NCI-H1092 (cell line): ENCODE measurements around the gene APBA2.
"Not testable (repeated sequence)": the region's sequence is repeated elsewhere in the genome, so short reads cannot be mapped to it uniquely, and the experiment has no call there.

ENCODE experiments used
- DNase-seq: peaks from one replicate; lab custom pipeline; 2025; lab: John Stamatoyannopoulos, UW

The APBA2 gene

DNA sequence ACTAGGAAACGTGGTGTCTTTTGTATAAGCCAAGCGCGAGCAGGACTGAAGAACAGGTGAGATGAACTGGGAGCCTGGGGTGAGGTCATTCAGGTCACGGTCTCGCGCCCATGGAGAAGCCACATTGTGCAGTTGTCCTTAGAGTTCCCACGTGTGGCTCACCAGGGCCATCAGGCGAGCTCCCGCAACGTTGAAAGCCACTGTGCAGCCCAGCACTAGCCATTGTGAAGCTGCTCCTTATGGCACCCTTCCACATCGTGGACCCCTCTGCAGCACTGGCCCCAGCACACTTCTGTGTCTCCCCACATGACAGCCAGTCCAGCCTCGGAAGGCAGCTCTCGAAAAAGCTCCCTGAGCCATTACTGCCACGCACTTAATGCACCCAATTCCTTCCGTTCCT, 7.6 kb upstream of the APBA2 start:
- DNase-seq = no peak

DNA sequence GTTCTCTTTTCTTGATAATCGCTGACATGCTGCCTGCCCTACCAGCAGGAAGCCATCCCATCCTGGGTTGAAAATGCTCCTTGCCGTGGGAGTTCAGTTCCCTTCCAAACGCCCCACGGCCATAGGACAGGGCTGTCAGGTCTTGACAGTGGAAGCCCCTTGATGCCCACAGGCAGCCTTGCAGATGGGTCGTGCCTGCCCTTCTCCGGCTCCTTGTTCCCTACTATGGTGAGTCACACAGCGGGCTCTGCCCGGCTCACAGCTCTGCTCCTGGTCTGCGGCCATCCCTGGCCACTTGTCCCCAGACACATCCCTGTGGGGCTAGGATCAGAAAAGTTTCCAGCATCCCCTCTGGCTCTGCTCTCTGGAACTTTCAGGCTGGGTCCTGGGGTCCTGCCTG, 6.2 kb upstream of the APBA2 start:
- DNase-seq = no peak

DNA sequence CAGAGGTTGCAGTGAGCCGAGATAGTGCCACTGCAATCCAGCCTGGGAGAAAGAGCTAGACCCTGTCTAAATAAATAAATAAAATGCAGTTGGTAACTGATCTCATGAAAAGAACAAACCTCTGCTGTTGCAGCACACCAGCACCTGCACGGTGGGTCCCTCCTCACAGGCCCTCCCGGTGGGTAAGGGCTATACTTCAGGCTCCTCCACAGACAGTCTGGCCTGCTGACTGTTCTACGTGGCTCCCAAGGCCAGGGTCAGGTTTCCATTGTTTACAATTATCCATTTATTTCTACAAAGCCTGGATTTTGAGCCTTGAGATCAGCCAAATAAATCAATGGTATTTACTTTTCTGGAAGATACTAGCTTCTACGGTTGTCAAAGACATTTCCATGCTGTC, 5.1 kb upstream of the APBA2 start:
- no peak for DNase-seq

DNA sequence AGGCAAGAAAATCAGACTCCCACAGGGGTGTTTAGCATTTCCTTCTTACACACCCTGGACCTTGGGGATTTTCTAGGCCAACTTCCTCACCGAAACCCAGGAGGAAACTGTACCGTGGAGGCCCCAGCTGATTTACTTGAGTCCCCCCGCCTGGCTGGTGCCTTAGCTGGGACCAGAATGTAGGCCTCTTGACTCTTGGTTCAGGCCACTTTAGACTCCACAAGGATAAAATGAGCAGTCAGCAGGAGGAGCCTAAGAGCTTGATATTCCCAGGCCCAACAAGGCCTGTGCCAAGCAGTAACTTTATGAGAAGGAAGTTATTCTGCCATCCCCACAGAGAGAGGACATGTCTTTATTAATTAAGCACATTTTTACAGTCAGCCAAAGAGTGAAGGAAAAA, 4.6 kb upstream of the APBA2 start:
- no peak for DNase-seq

DNA sequence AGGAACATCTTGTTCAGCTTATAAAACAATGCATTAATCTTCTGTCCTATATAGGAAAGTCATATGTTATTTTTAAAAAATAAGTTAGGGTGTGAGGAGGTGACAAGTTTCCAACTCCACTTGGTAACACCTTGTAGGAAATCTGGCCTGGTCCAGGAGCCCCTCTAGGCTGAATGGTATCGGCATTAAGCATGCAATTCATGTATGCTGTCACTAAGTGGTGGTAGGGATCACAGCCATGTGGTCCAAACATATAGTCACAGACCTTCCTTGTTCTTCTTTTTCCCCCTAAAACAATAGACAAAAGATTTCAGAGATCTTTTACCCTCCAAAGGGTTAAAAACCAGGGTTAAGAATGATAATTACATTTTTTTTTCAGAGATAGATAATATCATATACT, 4.2 kb upstream of the APBA2 start:
- DNase-seq = no peak

DNA sequence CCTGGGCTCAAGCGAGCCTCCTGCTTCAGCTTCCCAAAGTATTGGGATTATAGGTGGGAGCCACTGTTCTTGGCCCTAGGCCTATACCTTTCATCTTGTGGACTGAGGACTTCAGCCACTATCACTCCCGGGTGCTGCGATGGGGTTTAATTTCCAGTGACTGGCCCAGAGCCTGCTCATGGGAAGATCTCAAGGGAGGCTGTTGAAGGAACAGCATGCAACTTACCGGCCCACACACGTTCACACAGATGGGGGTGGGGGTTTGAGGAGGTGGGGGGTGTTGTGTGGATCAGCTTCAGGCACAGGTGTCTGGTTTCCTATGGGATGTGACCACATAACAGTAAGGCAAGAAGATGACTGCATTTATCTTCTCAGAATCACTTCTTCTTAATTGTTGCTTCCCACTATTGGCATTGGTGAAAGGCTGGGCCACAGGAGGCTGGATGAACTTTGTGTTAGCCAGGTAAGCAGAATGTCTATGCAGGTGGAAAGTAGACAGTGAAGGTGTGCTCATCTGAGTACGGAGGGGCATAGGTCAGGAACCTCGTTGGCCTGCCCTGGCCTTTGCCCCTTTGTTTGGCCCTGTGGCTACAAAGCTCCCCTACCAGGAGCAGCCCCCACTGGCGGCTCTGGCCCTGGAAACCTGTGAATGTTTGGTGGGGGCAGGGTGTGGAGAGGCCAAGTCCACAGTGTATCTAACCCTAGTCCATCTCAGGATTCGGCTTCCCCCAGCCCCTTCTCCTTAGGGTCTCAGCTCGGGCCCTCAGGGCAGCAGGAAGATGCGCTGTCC, 1.4 kb upstream of the APBA2 start:
- no peak for DNase-seq

DNA sequence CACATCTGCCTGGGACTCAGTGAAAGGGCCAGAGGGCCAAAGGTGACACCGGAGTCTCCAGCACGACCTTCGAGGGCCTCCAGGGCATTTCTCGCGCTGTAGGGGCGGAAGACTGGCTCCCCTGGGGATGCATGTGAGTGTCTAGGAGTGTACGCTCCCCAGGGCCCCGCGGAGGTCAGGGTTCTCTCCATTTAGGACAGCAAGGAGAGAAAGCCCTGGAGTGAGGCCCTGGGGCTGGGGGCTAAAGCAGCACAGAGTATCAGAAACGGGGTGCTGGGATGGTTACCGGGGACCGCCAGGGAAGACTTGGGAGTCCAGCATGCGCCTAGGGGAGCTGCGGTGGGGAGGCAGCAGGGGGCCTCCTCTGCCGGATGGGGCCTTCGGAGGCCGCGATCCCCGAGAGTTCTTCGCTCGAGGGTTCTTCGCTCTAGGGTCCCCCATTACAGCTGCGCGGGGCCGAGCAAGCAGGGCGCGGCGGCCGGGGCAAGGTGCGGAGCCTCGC, 595 bp upstream of the APBA2 start:
- DNase-seq = no peak

DNA sequence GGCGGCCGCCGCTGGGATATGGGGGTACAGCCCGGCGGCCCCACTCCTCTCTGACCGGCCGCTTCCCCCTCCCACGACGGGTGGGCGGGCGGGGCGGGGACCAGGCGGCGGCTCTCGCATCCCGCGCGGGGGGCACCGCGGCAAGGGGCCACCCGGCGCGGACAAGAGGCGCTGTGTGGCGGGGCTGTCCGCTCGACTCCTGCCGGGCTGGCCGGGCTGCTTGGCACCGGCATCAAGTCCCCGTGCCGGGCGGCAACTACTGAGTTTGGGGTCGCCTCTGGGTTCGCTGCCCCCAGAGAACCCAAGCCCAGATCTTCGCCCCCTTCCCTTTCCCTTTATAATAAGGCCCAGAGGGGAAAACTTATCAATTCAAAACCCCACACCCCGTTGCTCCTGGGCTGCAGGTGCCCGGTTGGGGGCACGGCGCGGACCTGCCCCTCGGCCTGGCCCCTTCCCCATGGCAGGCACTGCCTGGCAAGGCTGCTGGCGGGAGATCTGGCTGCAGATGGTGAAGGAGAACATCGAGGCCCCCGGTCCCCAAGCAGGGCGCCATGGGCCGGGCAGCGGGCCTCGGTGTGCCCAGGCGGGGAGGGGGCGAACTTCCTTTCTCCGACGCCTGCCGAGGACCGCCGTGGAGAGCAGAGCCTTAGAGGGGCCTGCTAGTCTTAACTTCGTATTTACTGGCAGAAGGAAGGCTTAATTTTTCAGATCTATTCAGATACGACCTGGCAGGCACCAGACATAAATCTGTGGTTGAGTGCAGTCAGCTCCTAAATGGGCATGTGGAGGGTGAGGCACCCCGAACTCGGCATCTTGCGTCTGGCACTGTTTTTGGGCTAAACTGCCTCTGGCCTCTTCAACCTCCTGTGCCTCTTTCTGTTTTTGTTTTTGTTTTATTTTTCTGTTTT, 911 bp downstream of the APBA2 start:
- no peak for DNase-seq

DNA sequence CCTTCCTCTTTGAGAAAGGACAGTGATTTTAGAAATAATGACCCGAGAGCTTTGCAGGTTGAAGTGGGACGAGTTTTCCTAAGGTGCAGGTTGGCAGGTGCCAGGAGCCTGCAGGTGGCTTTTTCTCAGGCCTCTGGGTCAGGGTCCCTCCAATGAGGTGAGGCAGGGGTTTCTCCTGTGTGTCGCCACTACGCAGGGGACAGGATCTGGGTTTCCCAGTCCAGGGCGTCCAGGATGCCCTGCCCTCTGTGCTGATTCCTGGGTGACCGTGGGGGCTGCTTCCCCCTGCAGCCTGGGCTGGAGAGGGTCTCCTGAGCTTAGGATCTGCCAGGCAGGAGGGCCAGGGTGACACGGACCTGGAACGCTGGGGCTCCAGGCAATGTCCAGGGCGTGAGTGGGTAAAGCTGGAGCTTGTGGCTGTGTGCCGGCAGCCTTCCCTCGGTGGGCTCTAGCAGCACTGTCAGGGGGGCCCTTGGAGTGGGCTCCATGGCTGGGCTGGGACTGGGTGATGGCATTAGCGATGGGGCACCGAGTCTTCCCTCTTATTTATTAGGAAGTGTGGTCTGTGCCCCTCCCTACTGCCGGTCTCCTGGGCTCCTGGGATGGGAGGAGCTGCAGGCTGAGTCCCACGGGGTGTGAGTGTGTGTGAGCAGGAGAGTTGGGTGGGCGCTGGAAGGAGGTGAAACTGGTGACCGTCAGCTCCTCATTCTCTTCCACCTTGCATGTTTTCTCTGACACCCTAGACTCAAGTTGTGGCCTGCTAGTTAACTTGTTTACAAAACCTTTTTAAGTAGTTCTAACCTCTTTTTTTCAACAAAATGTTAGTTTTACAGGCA, 1.8 kb downstream of the APBA2 start:
- no peak for DNase-seq

DNA sequence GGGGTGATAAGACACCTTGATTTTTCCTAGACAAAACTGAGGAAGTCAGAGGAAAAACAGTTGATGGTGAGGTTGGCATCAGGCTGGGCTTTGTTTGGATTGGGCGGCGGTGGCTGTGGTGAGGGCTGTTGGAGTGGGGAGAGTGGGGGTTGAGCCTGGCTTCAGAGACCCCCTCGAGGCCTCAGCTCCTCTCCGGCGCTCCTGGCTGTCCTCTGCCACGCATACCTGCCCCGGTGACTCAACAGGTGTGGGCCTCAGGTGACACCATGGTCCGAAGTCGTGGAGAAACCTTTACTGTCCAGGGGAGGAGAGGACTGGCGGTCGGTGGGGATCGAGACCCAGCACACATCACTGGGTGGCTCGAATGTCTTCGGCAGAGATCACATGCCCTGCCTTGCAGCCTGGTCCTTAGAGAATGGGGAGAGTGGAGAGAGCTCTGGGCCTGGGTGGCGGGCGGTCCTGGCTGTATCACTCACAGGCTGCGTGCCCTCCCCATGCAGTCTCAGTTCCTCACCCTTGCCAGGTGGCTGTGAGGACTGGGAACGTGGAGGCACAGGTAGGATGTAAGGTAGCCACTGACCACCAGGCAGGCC, 2.6 kb downstream of the APBA2 start:
- DNase-seq = no peak

DNA sequence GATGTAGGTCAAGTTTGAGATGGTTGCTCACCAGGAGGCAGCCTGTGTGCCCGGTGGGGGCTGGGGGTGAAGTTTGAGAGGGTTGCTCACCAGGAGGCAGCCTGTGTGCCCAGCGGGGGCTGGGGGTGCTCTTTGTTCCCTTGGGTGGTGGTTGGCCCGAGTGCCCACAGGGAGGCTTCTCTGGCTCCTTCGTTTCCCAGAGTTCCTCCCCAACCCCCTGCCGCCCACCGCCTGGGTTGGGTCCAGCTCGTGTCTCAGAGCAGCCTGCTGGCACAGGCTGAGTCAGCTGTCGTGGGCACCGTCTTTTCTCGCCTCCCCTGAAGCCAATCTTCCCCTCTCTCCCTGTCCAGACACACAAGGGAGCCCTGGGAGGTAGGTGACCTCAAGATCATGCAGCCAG, 3.1 kb downstream of the APBA2 start:
- DNase-seq = no peak

DNA sequence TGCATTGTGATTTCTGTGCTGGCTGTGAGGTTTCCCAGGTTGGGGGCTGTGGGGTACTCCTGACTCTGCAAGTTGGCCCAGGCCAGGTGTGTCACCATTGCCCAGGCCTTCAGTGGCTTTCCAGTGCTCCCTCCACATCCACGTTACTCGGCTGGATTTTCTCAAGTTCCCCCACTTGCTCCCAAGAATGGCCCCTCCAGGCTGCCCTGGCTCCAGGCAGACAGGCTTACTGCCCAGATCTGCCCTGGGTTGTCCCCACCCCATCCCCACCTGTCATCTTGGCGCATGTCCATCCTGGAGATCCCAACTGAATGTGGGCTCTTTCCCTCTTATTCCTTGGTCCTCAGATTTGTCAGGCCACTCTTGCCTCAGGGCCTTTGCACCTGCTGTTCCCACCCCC, 3.6 kb downstream of the APBA2 start:
- no peak for DNase-seq

DNA sequence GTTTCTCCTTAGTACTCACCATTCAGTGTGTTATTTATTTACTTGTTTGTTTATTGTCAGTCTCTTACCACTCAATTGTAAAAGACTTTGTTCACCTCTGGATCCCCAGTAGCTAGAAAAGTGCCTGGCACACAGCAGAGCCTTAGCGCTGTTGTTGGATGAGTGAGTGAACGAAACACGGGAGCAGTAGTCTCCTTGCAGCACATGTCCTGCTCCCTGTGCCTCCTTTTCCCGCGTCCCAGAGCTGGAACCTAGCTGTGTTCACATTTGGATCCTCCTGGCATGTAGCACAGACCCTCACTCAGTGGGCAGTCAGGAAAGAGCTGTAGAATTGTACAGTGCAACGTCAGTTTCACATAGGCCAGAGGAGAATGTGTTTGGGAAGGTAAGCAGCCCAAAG, 4.1 kb downstream of the APBA2 start:
- not testable (repeated sequence) for DNase-seq

DNA sequence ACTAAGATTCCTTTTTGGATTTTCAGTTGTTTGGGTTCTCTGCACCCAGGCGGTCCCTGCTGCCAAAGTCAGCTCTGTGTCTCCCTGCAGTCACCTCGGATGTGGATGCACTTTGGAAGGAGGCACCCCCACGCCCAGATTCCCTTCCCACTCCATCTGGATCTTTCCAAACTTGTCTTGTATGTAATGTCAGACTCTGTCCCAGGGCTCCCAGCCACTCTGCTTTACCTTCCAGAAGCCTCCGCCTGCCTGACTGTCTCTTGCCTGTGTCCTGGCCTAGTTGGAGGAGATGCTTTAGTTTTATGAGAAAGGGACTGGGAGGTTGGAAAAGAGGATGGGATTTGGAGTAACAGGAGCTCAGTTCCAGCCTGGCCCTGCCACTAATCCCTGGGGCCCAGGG, 4.5 kb downstream of the APBA2 start:
- not testable (repeated sequence) for DNase-seq

DNA sequence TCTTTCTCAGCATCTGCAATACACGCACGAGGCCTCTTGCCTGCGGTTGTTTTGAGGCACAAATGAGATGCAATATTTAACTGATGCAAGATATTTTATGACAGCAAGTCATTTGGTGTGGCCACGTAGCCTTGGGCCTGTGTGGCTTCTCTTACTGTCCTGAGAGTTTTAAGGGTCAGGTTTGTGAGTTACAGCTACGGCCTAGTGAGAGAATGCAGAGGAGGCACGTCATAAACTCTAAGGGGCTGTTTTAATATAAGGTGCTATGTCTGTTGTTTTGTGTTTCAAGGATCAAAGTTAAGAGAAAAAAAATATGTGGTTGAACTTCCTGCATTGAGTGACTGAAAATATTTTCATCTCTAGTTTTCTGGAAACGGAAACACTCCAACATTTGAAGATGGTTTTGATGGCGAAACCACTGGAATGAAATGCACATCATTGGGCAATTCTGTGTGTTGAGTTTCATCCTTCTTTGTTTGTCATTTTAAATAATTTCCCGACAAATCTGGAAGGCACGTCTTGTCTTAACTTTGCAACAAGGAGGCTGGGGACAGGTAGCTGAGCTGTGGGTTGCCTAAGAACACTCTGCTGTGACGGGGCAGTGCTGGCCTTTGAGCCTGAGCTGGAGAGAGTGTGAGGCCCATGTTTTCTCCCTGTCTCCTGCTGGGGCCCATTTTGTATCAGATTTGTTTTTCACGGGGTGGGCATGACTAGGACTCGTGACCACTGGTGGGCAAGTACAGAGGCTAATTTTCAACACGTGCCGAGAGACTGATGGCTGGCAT, 5.1 kb downstream of the APBA2 start:
- no peak for DNase-seq

DNA sequence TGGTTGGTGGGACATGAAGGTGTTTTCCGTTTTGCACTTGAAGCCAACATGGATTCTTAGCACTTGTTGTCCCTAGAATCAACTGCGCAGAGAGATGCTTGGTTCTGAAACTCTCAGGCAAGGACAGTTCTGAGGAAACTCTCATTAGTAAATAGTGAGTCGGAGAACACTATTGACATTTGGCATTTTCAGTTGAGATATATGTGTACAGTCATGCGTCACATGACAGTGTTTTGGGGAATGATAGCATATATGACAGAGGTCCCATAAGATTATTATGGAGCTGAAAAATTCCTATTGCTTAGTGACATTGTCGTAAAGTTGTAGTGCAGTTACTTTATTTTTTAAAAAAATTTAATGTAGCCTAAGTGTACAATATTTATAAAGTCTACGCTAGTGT, 5.8 kb downstream of the APBA2 start:
- DNase-seq = no peak

DNA sequence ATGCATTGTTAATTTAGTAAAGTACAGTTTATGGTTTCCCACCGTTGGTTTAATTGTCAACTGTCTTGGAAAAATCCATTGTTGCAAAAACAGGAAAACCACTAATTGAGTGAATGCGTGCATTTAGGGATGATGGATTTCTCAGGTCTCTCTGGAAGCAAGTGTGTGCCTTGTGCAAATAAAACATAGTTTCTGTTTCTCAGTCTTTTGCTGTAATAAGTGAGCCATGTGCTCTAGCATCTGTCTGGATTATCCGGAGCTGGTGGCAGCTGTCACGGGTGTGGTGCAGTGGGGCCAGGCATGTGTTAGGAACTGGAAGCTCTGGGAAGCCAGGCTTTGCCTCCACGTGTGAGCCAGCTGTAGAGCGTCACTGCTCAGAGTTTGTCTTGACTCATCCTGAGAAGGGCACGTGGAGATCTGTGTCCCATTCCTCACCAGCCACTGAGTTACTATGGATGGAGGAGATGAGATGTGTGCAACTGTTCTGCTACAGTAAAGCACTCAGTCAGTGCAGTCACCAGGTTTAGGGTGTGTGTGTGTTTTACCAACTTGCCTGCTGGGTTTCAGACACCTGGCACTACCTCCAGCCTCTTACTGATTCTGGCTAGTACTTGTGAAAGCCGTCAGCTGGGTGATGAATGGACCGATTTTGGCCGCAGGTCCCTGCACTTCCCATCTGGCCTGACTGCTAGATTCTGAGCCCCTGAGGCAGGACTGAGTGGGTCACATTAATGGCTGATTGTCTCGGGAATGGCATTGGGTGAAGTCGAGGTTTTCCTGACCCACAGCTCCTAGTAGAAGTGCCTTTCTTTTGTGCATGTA, 7.2 kb downstream of the APBA2 start:
- no peak for DNase-seq

DNA sequence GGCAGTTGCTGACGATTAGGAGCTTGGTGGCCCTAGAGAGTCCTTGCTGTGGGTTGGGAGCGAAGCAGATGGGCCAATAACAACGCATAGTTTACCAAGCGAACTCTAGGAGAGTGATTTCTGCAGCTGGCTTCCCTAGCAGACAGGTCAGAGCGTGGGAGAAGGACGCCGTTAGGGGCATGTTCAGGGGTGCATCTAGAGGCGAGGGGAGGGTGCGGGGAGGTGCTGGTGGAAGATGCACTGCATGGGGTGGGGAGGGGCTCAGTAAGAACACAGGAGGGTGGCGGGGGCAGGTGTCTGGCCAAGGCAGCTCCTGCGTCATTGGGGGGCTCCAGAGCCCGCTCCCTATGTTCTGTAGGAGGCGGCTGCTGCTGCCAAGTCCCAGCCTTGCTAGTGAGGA, 8.9 kb downstream of the APBA2 start:
- no peak for DNase-seq

DNA sequence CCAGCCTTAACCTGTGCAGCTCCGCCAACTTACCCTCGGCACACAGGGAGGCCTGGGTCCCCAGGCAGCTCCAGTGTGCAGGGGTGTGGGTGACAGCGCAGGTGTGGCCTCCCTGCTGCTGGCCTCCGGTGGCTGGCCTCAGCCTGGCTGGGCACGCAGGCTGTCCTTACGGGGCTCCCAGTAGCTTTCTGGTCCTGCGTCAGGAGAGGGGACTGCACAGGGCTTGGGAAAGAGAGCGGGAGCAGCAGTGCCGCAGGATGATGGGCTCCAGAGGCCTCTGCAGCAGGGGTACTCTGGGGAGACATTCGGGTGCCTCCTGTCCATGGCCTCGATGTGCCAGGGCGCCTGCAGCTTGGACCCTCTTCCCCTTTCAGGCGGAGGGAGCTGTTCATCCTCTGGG, 9.4 kb downstream of the APBA2 start:
- DNase-seq = no peak

DNA sequence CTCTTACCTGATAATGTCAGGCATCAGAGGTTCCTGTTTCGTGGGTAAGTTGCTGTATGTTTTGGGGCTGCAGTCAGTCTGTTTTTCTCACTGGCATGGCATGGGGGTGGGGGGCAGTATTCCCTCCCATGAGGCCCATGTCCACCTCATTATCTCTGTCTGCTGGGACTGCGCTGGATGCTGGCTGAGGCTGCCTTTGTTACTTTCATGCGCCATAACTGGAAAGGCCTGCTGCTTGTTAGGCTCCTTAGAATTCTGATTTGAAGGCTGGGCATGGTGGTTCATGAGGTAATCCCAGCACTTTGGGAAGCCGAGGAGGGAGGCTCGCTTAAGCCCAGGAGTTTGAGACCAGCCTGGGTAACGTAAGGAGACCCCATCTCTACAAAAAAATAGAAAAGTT, 9.8 kb downstream of the APBA2 start:
- DNase-seq = no peak
